ENCODE data around the gene JKAMP.

The JKAMP gene

DNA sequence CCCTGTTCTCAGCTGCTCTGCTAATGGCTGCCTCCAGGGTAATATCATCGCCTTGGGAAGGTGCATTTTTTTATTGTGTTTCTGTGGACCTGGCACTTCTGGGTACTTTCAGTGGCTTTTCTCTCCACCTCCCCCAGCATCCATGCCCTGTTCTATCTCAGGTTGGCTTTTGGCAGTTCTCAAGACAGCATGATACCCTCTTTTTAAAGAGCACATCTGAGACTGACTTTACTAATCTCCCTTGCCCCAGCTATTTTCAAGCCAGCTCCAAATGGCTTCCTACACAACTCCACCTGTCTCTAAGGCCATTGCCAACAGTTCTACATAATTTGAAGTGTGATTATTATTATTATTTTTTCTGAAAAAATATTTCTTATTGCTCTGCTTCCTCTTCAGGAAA is 53.2 kb downstream of the JKAMP start:
- no peak for DNase-seq (ENCODE audit: extremely low spot score)
- ChIA-PET CTCF (no interaction called here), POLR2A (no interaction called here)
- TF ChIP-seq NFRKB (IDR thresholded peaks at IDR 0.05) (no peak), FOXA1 (IDR thresholded peaks at IDR 0.05) (no peak), ZNF384 (IDR thresholded peaks at IDR 0.05) (no peak), ARNT (IDR thresholded peaks at IDR 0.05) (no peak), L3MBTL2 (conservative IDR thresholded peaks at IDR 0.05) (no peak), HDGF (IDR thresholded peaks at IDR 0.05; ENCODE audit: borderline replicate concordance) (no peak), SUZ12 (IDR thresholded peaks at IDR 0.05) (no peak), FOXK2 (IDR thresholded peaks at IDR 0.05) (no peak), FOXM1 (IDR thresholded peaks at IDR 0.05; ENCODE audit: borderline replicate concordance) (no peak), CTBP1 (IDR thresholded peaks at IDR 0.05; ENCODE audit: borderline replicate concordance) (no peak), BHLHE40 (IDR thresholded peaks at IDR 0.05; ENCODE audit: borderline replicate concordance) (no peak), ELF4 (IDR thresholded peaks at IDR 0.05) (no peak), TARDBP (IDR thresholded peaks at IDR 0.05) (no peak), LEF1 (IDR thresholded peaks at IDR 0.05; ENCODE audit: borderline replicate concordance) (no peak), SP1 (IDR thresholded peaks at IDR 0.05) (no peak)
- TF ChIP-seq, protein P1, sequence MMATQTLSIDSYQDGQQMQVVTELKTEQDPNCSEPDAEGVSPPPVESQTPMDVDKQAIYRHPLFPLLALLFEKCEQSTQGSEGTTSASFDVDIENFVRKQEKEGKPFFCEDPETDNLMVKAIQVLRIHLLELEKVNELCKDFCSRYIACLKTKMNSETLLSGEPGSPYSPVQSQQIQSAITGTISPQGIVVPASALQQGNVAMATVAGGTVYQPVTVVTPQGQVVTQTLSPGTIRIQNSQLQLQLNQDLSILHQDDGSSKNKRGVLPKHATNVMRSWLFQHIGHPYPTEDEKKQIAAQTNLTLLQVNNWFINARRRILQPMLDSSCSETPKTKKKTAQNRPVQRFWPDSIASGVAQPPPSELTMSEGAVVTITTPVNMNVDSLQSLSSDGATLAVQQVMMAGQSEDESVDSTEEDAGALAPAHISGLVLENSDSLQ (IDR thresholded peaks at IDR 0.05): no peak

DNA sequence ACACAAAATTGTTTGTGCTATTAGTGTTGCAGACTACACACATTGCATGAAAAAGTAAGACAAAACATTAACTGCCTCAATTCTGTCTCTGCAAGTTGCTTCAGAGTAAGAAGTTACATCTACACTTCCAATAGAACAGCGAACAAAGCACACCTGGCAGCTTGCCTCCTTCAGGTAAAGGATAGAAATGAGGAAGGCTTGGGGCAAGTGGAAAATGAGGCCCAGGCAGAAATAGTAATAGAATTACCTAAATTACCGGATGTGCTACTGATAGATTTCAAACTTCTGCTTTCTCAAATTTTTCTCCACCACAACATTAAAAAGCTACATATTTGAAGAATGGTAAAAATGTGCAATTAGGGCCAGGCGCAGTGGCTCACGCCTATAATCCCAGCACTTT is 54.6 kb downstream of the JKAMP start:
- TF ChIP-seq L3MBTL2 (conservative IDR thresholded peaks at IDR 0.05) (no peak), TARDBP (IDR thresholded peaks at IDR 0.05) (no peak), SUZ12 (IDR thresholded peaks at IDR 0.05) (no peak), HDGF (IDR thresholded peaks at IDR 0.05; ENCODE audit: borderline replicate concordance) (no peak), FOXK2 (IDR thresholded peaks at IDR 0.05) (no peak), ZNF384 (IDR thresholded peaks at IDR 0.05) (no peak)
- ChIA-PET CTCF (interaction anchor here (0.7 kb wide), 1 partner anchor 27 kb away, joined by 3 read pairs; no protein-coding TSS in a partner anchor), POLR2A (no interaction called here)
- no peak for DNase-seq (ENCODE audit: extremely low spot score)

DNA sequence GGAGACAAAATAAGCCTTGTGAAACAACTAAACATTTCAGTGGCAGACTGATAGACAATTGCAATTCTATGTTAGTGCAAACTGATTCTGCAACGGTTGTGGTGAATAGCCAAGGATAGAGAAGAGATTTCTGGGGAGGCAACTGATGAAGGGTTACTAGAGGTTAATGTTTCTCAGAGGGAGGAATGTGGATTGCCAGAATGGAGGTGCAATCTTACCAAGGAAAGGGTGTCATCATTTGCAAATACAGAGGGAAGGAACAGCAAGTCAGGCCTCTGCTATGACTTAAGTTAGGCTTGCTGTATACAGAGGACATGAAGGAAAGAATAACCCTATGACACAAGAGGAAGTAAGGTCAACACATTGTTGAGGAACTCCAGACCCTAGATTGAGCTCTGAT is 56.5 kb downstream of the JKAMP start:
- no peak for DNase-seq (ENCODE audit: extremely low spot score)
- POLR2A ChIA-PET: no interaction called here
- TF ChIP-seq HDGF (IDR thresholded peaks at IDR 0.05; ENCODE audit: borderline replicate concordance) (no peak), SUZ12 (IDR thresholded peaks at IDR 0.05) (no peak), FOXM1 (IDR thresholded peaks at IDR 0.05; ENCODE audit: borderline replicate concordance) (no peak), ZNF384 (IDR thresholded peaks at IDR 0.05) (no peak), CTBP1 (IDR thresholded peaks at IDR 0.05; ENCODE audit: borderline replicate concordance) (no peak), FOXK2 (IDR thresholded peaks at IDR 0.05) (no peak), ELF4 (IDR thresholded peaks at IDR 0.05) (no peak), FOXA1 (IDR thresholded peaks at IDR 0.05) (no peak), LEF1 (IDR thresholded peaks at IDR 0.05; ENCODE audit: borderline replicate concordance) (no peak), TARDBP (IDR thresholded peaks at IDR 0.05) (no peak), SP1 (IDR thresholded peaks at IDR 0.05) (no peak), NFRKB (IDR thresholded peaks at IDR 0.05) (no peak), ARNT (IDR thresholded peaks at IDR 0.05) (no peak), L3MBTL2 (conservative IDR thresholded peaks at IDR 0.05) (no peak), BHLHE40 (IDR thresholded peaks at IDR 0.05; ENCODE audit: borderline replicate concordance) (no peak)
- TF ChIP-seq, protein P1 (IDR thresholded peaks at IDR 0.05): no peak
- CTCF ChIA-PET: interaction anchor here (0.7 kb wide), 1 partner anchor 33 kb away, joined by 9 read pairs; no protein-coding TSS in a partner anchor

DNA sequence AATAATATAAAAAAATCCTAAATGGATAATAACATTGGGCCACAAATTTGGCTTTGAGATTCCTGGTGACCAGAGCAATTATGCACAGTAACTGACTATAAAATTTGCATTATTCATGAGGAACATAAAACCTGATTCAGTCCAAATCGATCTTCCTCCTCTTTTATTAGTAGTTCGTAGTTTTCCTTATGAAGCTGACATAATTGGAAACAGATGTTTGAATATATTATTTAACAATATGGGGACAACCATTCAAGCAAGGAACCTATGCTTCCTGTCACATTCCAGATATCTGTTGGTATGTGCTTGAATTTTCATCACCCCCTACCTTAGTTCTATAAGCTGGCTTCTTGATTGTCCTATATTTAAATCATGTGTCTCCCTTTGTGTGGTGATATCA is 57.4 kb downstream of the JKAMP start:
- no peak for DNase-seq (ENCODE audit: extremely low spot score)
- ChIA-PET CTCF (no interaction called here), POLR2A (no interaction called here)
- TF ChIP-seq LEF1 (IDR thresholded peaks at IDR 0.05; ENCODE audit: borderline replicate concordance): no peak
- no peak for TF ChIP-seq TARDBP (IDR thresholded peaks at IDR 0.05)
- no peak for TF ChIP-seq SUZ12 (IDR thresholded peaks at IDR 0.05)
- TF ChIP-seq, protein P1 (IDR thresholded peaks at IDR 0.05): no peak
- TF ChIP-seq BHLHE40 (IDR thresholded peaks at IDR 0.05; ENCODE audit: borderline replicate concordance): no peak
- TF ChIP-seq ARNT (IDR thresholded peaks at IDR 0.05): no peak
- TF ChIP-seq NFRKB (IDR thresholded peaks at IDR 0.05): no peak
- TF ChIP-seq FOXK2 (IDR thresholded peaks at IDR 0.05): no peak
- TF ChIP-seq ZNF384 (IDR thresholded peaks at IDR 0.05): no peak
- no peak for TF ChIP-seq FOXA1 (IDR thresholded peaks at IDR 0.05)
- no peak for TF ChIP-seq FOXM1 (IDR thresholded peaks at IDR 0.05; ENCODE audit: borderline replicate concordance)
- TF ChIP-seq ELF4 (IDR thresholded peaks at IDR 0.05): no peak
- no peak for TF ChIP-seq SP1 (IDR thresholded peaks at IDR 0.05)
- no peak for TF ChIP-seq HDGF (IDR thresholded peaks at IDR 0.05; ENCODE audit: borderline replicate concordance)
- TF ChIP-seq L3MBTL2 (conservative IDR thresholded peaks at IDR 0.05): no peak

DNA sequence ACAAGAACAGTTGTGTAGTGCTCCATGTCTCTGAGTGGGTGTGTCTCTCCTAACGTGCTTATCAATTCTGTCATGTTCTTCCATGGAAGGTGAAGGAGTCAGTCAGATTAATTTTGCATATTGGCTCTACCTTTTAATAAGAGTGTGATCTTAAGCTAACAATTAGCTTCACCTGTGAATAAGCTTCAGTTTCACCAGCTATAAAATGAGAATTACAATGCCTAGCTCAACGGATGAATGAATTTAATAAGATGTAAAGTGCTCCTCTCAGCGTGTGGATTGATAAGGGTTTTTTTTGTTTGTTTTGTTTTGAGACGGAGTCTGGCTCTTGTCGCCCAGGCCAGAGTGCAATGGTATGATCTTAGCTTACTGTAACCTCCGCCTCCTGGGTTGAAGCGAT is 59.6 kb downstream of the JKAMP start:
- ChIA-PET POLR2A (interaction anchor here (1.0 to 1.3 kb wide), 2 partner anchors 9 to 60 kb away, joined by 3 to 4 read pairs; partner anchors contain the start of genes JKAMP and L3HYPDH), CTCF (interaction anchor here (0.9 to 1.4 kb wide), 5 partner anchors 32 to 60 kb away, joined by 3 to 6 read pairs (median 4); partner anchors contain the start of genes CCDC175, JKAMP and L3HYPDH)
- TF ChIP-seq, protein P1 (IDR thresholded peaks at IDR 0.05): peak; percentile 28; the same call in 1 of the 2 replicates
- TF ChIP-seq FOXA1 (IDR thresholded peaks at IDR 0.05) (no peak), BHLHE40 (IDR thresholded peaks at IDR 0.05; ENCODE audit: borderline replicate concordance) (no peak), SUZ12 (IDR thresholded peaks at IDR 0.05) (no peak), L3MBTL2 (conservative IDR thresholded peaks at IDR 0.05) (no peak), FOXM1 (IDR thresholded peaks at IDR 0.05; ENCODE audit: borderline replicate concordance) (no peak), CTBP1 (IDR thresholded peaks at IDR 0.05; ENCODE audit: borderline replicate concordance) (peak; percentile 89), ELF4 (IDR thresholded peaks at IDR 0.05) (no peak), ZNF384 (IDR thresholded peaks at IDR 0.05) (peak; percentile 37; the same call in 1 of the 2 replicates)
- DNase-seq (ENCODE audit: extremely low spot score): peak; percentile 22

All from HEK293T (cell line).